Spleen (tissue), 7 donors: ENCODE data around the gene ADD2.

Source experiments
- POLR2AphosphoS5 ChIP-seq, 3 donors: sonication (generic); formaldehyde crosslinking; IDR thresholded peaks; one replicate each; pipeline ENCODE4 v1.5.1; 2017; ENCODE audit warnings: antibody characterized with exemption in 3 of 3
- TF ChIP-seq, protein P1 (sequence below), 11 experiments: fragments of 200-600 bp in 7 of 11; fragments of 450-650 bp in 4 of 11; sonication (generic) in 4 of 11; IDR thresholded peaks in 8 of 11; conservative IDR thresholded peaks in 3 of 11; 1 replicate in 7 of 11; 2 replicates in 4 of 11; pipeline versions ENCODE4 v1.4.0 to v1.8.0; 2016 to 2021; ENCODE audit warnings: antibody characterized with exemption in 11 of 11, inconsistent platforms in 4 of 11, mild to moderate bottlenecking in 1 of 11
- donor health status: DM: no; HTN: no; CAD: no; lungs with moderate emphysema.
- donor health status: DM: no; HTN: no; CAD: no.
- donor health status: DM: no; HTN: no; CAD: no.

GRCh38 chr2:70678576-70679143, 89.3 kb downstream of the ADD2 start:
- TF ChIP-seq, protein P1, sequence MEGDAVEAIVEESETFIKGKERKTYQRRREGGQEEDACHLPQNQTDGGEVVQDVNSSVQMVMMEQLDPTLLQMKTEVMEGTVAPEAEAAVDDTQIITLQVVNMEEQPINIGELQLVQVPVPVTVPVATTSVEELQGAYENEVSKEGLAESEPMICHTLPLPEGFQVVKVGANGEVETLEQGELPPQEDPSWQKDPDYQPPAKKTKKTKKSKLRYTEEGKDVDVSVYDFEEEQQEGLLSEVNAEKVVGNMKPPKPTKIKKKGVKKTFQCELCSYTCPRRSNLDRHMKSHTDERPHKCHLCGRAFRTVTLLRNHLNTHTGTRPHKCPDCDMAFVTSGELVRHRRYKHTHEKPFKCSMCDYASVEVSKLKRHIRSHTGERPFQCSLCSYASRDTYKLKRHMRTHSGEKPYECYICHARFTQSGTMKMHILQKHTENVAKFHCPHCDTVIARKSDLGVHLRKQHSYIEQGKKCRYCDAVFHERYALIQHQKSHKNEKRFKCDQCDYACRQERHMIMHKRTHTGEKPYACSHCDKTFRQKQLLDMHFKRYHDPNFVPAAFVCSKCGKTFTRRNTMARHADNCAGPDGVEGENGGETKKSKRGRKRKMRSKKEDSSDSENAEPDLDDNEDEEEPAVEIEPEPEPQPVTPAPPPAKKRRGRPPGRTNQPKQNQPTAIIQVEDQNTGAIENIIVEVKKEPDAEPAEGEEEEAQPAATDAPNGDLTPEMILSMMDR (IDR thresholded peaks at IDR 0.05 in 8 of 11, conservative IDR thresholded peaks at IDR 0.05 in 3 of 11): no peak
- TF ChIP-seq POLR2AphosphoS5 (IDR thresholded peaks at IDR 0.05): no peak
